Measurements from ENCODE around the gene ADAMTSL3.

GRCh38 chr15:84016371-84016770, 362.4 kb downstream of the ADAMTSL3 start:
- TF ChIP-seq CTCF (IDR thresholded peaks at IDR 0.05), result no peak
- TF ChIP-seq POLR2A (IDR thresholded peaks at IDR 0.05), result no peak
- no peak for TF ChIP-seq POLR2AphosphoS5 (IDR thresholded peaks at IDR 0.05)
- no peak for TF ChIP-seq EP300 (IDR thresholded peaks at IDR 0.05; ENCODE audit: low read depth)

All from transverse colon (tissue), 4 donors.